HG03108 (cell line): Measurements from ENCODE around the gene CHD3.

Experiments
- ATAC-seq: cut with Tn5 transposase; IDR thresholded peaks from one replicate; pipeline ENCODE4 v1.9.1; 2021; ENCODE audit warnings: moderate library complexity; ENCODE audit not compliant: unreplicated experiment

The CHD3 gene

GRCh38 chr17:7893187-7893880, 4.7 kb downstream of the CHD3 start:
- no peak for ATAC-seq

GRCh38 chr17:7894226-7894625, 5.6 kb downstream of the CHD3 start:
- ATAC-seq: no peak

- no peak for ATAC-seq
Observed at GRCh38 chr17:7894866-7895265, 6.3 kb downstream of the CHD3 start.

- ATAC-seq: no peak
Observed at GRCh38 chr17:7897090-7897489, 8.5 kb downstream of the CHD3 start.

- no peak for ATAC-seq
Observed at GRCh38 chr17:7897773-7898172, 9.2 kb downstream of the CHD3 start.

- ATAC-seq: no peak
Observed at GRCh38 chr17:7903154-7904103, 14.8 kb downstream of the CHD3 start.

- no peak for ATAC-seq
Observed at GRCh38 chr17:7909089-7909488, 20.5 kb downstream of the CHD3 start.

- ATAC-seq: no peak
Observed at GRCh38 chr17:7910281-7910680, 21.7 kb downstream of the CHD3 start.

- no peak for ATAC-seq
Observed at GRCh38 chr17:7910711-7911110, 22.1 kb downstream of the CHD3 start.

GRCh38 chr17:7911116-7911515, 22.5 kb downstream of the CHD3 start:
- ATAC-seq: no peak

- no peak for ATAC-seq
Observed at GRCh38 chr17:7912927-7913524, 24.4 kb downstream of the CHD3 start.

- no peak for ATAC-seq
Observed at GRCh38 chr17:7915179-7915610, 26.6 kb downstream of the CHD3 start.

GRCh38 chr17:7915611-7916384, 27.2 kb downstream of the CHD3 start, which contains the start of gene RNF227:
Gene RNF227 (minus strand): TSS chr17:7916289. CDS start chr17:7916195, 94 bp downstream.
- peak; percentile 71 for ATAC-seq

- no peak for ATAC-seq
Observed at GRCh38 chr17:7916385-7916682, 27.7 kb downstream of the CHD3 start.

- no peak for ATAC-seq
Observed at GRCh38 chr17:7916808-7917207, 28.2 kb downstream of the CHD3 start.

- no peak for ATAC-seq
Observed at GRCh38 chr17:7922269-7922844, 33.8 kb downstream of the CHD3 start.

GRCh38 chr17:7922845-7923628, 34.4 kb downstream of the CHD3 start:
- ATAC-seq: no peak

- ATAC-seq: no peak
Observed at GRCh38 chr17:7927596-7927995, 39.0 kb downstream of the CHD3 start.

GRCh38 chr17:7929158-7930023, 40.8 kb downstream of the CHD3 start, which contains the start of gene KCNAB3:
Gene KCNAB3 (minus strand): TSS chr17:7929856. CDS start chr17:7929435, 421 bp downstream.
- no peak for ATAC-seq
